Fibroblast of villous mesenchyme (primary cell): Measurements from ENCODE around the gene METTL24. TPM values are rescaled to one million over a fixed set of nuclear protein-coding genes. Genes with fewer than 3 reads are reported as not detected.
A peak's percentile ranks its signal among the peaks of the same experiment; 100 is the strongest.
"Not testable (repeated sequence)": the region's sequence is repeated elsewhere in the genome, so short reads cannot be mapped to it uniquely, and the experiment has no call there.

ENCODE experiments used
- DNase-seq: peaks from one replicate; pipeline ENCODE4 v3.0.0-alpha.2; 2010; ENCODE audit warnings: low read depth
- H3K4me3 ChIP-seq: 2 replicates; pipeline ENCODE4 v1.5.1; 2011; ENCODE audit warnings: low read depth, mild to moderate bottlenecking, low read length
- CTCF ChIP-seq: IDR thresholded peaks from 2 replicates; pipeline ENCODE4 v1.5.1; 2012; ENCODE audit warnings: low read depth, mild to moderate bottlenecking, low read length; ENCODE audit not compliant: insufficient read depth
- total RNA-seq: library from RNA; depleted of rRNA; stranded (reverse); fragments of >200 nt; gene quantifications from 2 replicates; pipeline ENCODE4 v1.2.3, GENCODE V29; 2012

The METTL24 gene
- total RNA-seq, 1 donor = not detected

DNA sequence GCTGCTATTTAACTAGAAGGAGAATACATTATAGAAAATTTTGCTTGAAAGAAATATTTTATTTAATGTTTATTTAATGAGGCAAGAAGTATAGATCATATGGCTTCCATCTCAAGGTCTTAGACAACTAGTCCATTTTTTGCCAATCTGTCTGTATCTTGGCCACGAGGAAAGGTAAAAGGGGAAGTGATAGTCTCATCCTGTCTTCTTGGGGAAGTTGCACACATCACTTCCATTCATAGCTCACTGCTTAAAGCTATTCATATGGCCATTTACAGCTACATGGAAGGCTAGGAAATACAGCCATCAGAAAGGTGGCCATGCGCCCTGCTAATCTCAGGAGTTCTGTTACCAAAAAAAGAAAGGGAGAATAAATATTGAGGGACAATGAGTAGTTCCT, 50.8 kb downstream of the METTL24 start:
- no peak for TF ChIP-seq CTCF
- no peak for DNase-seq
- no peak overlapping the region for H3K4me3 ChIP-seq

- DNase-seq, H3K4me3 ChIP-seq: not testable (repeated sequence)
Observed at GRCh38 chr6:110305832-110306231, 52.3 kb downstream of the METTL24 start.

DNA sequence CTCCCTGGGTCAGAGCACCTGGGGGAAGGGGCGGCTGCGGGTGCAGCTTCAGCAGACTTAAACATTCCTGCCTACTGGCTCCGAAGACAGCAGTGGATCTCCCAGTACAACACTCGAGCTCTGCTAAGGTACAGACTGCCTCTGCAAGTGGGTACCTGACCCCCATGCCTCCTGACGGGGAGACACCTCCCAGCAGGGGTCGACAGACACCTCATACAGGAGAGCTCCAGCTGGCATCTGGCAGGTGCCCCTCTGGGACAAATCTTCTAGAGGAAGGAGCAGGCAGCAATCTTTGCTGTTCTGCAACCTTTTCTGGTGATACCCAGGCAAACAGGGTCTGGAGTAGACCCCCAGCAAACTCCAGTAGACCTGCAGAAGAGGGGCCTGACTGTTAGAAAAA, 54.5 kb downstream of the METTL24 start:
- not testable (repeated sequence) for DNase-seq, H3K4me3 ChIP-seq

DNA sequence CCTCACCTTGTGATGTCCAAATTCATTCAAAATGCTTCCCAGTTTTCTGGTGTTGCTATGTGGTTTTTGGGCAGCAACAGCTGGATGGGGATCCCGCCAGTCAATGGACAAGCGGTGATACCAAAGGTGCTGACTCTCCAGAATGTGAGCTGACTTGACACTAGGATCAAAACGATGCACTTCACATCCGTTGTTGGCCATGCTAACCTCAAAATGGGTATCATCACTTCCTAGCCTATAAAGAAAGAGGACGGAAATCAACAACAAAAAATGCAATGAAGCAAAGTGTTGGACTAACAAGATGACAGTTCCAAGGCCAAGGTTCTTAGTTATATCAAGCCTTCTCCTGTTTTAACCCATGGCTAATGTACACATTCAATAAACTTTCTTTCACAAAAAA, 59.2 kb downstream of the METTL24 start:
- no peak for DNase-seq
- TF ChIP-seq CTCF = no peak
- no peak overlapping the region for H3K4me3 ChIP-seq

DNA sequence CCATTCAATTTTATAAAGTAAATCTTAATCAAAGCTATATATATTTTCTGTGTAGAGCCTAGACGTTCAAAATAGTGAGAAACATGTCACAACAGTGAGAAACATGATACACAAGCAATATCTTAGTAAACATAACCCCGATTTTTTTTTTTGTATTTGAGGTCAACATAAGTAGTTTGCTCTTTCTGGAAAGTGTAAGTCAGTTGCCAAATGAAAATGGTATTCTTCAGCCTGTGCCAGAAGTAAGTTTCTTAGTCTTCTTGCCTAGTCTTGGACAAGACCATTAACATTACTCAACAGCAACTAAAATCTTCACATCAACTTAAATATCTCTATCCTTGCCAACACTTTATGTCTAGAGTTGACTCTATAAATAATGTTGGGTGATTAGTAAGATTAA, 59.7 kb downstream of the METTL24 start:
- no peak for TF ChIP-seq CTCF
- no peak overlapping the region for H3K4me3 ChIP-seq
- no peak for DNase-seq

DNA sequence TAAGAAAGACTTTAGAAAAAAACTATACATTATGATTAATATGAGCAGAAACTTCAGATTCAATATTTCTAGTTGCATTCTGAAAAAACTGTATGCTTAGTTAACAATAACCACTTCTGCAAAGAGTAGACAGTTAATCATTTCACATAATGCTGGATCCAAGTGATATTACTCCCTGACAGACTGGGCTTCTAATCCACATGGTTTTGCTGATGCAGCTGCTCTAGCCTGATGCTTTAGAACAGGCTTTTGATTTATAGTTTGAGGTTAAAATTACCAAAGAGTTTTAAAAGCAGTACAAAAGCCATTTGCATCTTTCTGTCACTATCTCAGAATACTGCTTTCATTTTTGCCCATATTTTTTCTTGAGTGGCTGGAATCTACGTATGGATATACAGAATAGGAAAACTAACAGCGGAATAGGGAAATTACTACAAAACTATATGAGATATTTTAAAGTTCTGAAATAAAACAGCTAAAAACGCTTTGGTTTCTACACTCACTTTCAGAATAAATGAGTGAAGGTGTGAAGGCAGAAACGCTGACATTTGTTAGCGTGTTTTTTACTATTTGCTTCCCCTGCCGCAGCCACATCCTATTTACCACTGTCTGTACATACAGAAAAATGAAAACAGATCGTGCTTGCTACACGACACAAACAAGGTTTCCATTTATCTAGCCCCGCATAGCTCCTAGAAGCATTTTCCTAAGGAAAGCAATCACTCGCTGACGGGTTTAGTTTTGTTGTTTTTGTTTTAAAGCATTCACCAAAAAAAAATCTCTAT, 61.7 kb downstream of the METTL24 start:
- peak overlapping the region; percentile 25 for H3K4me3 ChIP-seq
- no peak for TF ChIP-seq CTCF
- peak; percentile 19 for DNase-seq

- no peak overlapping the region for H3K4me3 ChIP-seq
- DNase-seq = no peak
- TF ChIP-seq CTCF = no peak
Observed at GRCh38 chr6:110295451-110296165, 62.5 kb downstream of the METTL24 start.
